Esophagus squamous epithelium (tissue), 4 donors: ENCODE measurements around the gene HEXIM2.
A peak's percentile ranks its signal among the peaks of the same experiment; 100 is the strongest.

Experiments
- POLR2A ChIP-seq, 4 donors: fragments of 450-650 bp; IDR thresholded peaks; one replicate each; pipeline ENCODE4 v1.6.1; 2017; ENCODE audit warnings: antibody characterized with exemption in 4 of 4, mild to moderate bottlenecking in 4 of 4, moderate library complexity in 3 of 4
- TF ChIP-seq, protein P1 (sequence below), 6 experiments: fragments of 450-650 bp in 4 of 6; fragments of 200-600 bp in 2 of 6; sonication (generic) in 2 of 6; IDR thresholded peaks; one replicate each; pipeline ENCODE4 v1.5.1; 2016 to 2019; ENCODE audit warnings: antibody characterized with exemption in 6 of 6, mild to moderate bottlenecking in 4 of 6, moderate library complexity in 4 of 6

DNA sequence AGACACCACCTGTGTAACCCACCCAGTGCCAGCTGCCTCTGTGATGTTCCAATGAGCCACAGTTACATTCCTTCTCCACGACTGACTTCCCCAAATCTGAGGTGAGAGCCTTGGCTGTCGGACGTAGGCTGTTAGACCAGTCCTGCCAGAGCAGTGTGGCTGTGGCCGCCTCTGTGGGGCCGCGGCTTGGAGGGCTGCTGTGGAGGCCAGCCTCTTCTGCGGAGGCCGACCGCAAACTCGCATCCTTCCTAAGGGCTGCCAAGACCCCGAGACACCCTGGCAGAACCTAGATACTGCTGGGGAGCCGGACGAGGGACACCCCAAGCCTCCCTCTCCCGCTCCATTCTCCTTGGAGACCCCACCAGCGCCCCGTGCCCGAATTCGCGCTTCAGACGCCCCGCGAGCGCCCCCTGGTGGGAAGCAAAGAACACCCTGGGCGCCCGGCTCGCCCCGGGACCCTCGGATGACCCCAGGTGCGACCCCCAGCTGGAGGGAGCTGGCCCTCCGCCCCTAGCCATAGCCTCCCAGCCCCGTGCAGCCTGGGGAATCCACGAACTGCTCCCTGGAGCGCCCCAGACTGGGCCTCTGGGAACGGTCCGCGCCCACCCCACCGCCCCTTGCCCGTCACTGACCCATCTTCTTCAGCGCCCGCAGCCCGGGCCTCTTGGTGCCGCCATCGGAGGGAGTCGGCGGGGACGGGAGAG lies 29.9 kb upstream of the HEXIM2 start:
- TF ChIP-seq, protein P1, sequence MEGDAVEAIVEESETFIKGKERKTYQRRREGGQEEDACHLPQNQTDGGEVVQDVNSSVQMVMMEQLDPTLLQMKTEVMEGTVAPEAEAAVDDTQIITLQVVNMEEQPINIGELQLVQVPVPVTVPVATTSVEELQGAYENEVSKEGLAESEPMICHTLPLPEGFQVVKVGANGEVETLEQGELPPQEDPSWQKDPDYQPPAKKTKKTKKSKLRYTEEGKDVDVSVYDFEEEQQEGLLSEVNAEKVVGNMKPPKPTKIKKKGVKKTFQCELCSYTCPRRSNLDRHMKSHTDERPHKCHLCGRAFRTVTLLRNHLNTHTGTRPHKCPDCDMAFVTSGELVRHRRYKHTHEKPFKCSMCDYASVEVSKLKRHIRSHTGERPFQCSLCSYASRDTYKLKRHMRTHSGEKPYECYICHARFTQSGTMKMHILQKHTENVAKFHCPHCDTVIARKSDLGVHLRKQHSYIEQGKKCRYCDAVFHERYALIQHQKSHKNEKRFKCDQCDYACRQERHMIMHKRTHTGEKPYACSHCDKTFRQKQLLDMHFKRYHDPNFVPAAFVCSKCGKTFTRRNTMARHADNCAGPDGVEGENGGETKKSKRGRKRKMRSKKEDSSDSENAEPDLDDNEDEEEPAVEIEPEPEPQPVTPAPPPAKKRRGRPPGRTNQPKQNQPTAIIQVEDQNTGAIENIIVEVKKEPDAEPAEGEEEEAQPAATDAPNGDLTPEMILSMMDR (IDR thresholded peaks at IDR 0.05), result peak; percentile 75 to 93 (median 84)
- no peak for TF ChIP-seq POLR2A (IDR thresholded peaks at IDR 0.05)
